GM18502 (cell line): Measurements from ENCODE around the gene GGTLC1.

Experiments
- ATAC-seq: cut with Tn5 transposase; IDR thresholded peaks from one replicate; pipeline ENCODE4 v1.9.1; 2021; ENCODE audit warnings: mild to moderate bottlenecking; ENCODE audit not compliant: unreplicated experiment, poor library complexity

The GGTLC1 gene

DNA sequence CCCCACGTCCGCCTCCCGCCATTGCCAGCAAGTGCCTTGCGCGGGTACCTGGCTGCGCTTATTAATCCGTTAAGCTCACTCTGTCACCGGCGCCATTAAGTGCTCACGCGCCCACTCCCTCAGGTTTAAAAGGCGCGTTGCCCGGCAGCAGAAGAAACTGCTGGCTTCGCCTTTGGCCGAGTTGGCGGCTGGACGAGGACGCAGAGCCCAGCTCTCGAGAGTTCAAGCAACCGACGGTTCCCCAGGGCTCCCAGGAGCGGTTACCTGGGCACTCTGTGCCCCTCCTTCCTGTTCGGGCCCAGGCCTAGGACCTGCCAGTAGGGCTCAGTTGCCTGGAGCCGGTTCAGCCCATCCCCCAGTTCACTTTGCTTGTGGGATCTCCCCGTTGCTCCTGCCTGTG, at the start of gene GGTLC1:
TSS of gene GGTLC1 (minus strand) at position 219 of the 400 bp plus-strand sequence. CDS start 2,168 bp downstream, outside the sequence.
- no peak for ATAC-seq

GRCh38 chr20:24034820-24035219, 46.2 kb upstream of the GGTLC1 start:
- ATAC-seq, result no peak

DNA sequence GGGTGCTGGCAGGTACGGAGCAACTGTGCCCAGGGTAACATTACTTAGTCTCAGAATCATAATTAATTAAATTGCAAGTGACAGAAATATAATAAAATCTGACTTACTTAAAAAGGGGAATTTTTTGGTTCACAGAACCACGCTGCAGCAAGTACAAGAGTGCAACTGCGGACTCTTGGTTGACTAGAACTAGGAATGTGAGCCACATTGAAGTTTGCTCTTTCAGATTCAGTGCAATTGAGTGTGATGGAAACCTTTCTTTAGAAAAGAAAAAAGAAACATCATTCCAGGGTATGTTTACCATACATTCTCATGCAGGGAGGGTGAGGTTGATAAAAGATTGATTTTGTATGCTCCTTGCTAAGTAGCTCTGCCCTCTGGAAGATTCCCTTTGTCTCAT, 45.0 kb upstream of the GGTLC1 start:
- no peak for ATAC-seq

- ATAC-seq, result no peak
Observed at GRCh38 chr20:24033151-24033550, 44.6 kb upstream of the GGTLC1 start.

- ATAC-seq, result no peak
Observed at GRCh38 chr20:24032400-24032898, 43.9 kb upstream of the GGTLC1 start.

DNA sequence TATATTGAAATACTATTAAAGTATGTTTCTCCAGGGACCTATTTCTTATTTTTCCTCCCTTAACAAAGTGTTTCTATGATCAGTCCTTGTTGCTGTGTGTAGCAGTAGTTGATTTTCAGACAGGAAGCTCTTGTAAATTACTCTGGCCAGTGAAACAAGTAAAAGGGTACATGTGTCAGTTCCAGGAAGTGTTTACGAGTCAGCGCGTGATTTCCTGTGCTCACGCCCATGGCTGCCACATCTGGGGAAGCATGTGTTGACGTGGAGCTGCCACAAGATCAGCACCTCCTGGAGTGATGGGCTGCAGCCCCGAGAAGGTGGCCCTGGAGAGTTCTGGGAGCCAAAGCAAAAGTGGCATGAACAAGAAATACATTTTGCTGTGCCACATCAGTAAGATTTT, 38.6 kb upstream of the GGTLC1 start:
- ATAC-seq, result peak; percentile 85

DNA sequence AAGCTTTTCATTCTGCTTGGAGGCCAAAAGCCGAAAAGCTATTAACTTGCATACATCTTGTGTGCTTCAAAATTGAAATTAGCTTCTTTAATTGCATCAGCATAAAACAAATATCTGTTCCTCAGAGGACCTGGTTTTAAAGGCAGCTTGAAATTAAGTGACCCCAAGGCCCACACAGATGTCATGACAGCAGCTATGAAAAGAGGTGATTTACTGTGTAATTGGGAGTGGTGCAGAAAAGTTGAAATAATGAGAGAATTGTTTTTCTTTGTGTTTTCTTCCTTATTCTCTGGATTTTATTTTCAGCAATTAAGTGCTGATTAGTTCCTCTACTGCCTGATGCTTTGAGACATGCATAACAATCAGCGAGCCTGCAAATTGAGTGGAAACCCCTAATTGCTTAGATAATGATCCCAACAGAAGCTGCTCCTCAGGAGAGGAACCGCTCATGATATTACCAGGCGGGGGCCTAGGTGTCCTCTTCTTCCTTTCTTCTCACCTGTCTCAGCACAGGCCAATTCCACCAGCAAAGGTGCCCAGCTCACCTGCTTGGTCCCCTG, 34.1 kb upstream of the GGTLC1 start:
- ATAC-seq, result no peak

DNA sequence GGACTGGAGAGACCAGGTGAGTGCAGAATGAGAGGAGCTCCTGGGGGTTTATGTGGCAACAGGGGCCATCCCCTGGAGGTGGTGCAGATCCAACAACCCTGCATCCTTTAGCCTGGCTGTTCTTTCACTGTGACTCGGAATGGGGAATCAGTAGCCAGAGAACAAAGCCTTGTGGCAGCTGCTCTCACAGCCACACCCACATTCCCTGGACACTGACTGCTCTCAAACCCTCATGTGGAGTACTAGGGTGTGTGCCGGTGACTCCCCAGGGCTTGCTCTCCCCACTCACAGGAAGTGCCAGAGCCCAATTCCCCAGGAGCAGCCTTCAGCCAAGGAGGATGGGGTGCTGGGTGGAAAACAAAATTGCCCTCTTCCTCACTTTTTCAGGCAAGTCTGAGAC, 30.2 kb upstream of the GGTLC1 start:
- ATAC-seq, result no peak

- ATAC-seq, result no peak
Observed at GRCh38 chr20:24017458-24017755, 28.8 kb upstream of the GGTLC1 start.

GRCh38 chr20:24016607-24017457, 28.3 kb upstream of the GGTLC1 start:
- ATAC-seq, result no peak

DNA sequence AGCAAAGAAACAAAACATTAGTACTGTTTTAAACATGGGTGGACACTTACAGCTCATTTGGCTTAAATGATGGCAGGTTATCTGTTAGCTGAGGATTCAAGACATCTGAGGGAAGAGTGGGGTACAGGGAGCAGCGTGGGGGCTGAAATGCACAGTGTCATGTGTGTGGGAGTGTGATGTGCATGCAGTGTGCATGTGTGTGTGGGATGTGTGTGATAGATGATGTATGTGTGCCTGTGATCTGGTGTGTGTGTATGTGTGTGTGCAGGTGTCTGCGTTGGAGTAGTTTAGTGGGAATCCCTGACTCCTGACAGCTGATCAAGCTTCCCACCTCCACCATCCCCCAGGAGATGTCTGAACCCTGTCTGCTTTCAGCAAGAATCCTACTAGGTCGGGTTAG, 25.4 kb upstream of the GGTLC1 start:
- no peak for ATAC-seq

DNA sequence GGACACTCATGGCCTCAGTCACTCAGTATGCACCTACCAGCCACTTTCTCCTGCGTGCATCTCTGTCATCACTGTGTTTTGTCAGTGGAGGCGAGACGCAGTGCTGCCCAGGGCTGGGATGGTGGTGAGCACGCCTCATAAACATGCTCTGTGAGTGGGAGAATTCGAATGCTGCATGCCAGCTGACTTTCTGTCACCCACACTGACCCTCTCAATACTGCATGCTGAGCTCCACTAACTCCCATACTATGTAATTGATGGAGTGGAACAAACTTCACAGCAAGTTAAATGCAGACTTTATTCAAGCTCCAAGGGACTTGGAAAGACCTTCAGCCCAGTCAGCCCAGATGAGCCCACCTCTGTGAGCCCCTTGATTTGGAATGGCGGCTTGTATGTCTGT, 22.7 kb upstream of the GGTLC1 start:
- no peak for ATAC-seq

- no peak for ATAC-seq
Observed at GRCh38 chr20:24007758-24008157, 19.2 kb upstream of the GGTLC1 start.

GRCh38 chr20:24007073-24007595, 18.6 kb upstream of the GGTLC1 start:
- no peak for ATAC-seq

DNA sequence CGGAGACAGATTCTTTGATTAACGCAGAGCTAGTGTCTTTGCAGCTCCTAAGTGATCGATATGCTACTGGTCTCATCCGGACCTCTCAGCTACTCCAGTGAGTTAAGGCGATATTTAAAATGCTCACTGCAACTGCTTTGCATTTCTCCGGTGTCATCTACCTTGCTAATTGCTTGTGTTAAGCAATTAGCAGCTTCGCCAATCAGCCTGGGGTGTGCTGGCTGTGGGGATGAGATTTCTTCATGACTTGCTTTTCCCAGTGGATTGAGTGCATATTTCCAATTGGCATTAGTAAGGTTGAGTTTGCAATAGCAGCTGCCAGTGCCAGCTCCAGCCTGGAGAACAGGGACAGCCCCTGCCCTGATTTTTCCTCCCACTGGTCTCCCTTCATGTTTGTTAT, 18.0 kb upstream of the GGTLC1 start:
- ATAC-seq, result no peak

DNA sequence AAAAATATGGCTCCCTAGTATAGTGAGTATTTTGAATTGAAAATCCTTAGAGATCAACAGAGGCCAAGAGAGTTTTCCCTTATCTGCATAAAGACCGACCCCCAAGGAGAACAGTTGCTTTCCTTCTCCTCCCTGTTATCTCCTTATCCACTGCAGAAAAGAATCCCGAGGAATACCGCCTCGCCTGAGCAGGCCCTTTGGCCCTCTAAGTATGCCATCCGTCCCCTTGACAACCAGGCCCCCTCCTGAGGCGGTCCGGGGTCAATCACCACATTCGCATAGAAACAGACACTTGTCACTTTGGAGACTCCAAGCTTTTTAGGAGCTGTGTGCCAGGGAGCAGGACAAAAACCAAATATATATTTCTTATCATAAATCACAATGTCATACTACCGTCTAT, 15.9 kb upstream of the GGTLC1 start:
- no peak for ATAC-seq

- no peak for ATAC-seq
Observed at GRCh38 chr20:24002896-24003295, 14.3 kb upstream of the GGTLC1 start.

GRCh38 chr20:24001712-24002405, 13.3 kb upstream of the GGTLC1 start:
- ATAC-seq, result no peak

DNA sequence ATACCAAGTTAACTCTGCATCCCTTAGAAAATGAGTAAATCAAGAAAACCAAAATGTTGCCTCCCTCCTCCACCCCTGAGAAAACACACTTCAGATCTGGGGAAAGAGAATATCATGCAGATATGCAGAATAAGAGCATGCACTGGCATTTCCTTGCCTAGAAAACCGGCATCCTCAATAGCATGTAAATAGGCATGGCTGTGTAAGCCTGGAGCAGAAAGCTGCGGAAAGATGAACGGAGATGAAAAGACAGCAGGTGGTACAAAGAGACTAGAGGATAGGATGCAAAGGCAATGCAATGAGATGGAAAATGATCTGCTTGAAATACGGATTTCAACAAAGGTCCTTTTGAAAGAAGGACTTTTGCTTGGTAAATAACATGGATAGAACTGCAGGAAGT, 10.3 kb upstream of the GGTLC1 start:
- ATAC-seq, result no peak

DNA sequence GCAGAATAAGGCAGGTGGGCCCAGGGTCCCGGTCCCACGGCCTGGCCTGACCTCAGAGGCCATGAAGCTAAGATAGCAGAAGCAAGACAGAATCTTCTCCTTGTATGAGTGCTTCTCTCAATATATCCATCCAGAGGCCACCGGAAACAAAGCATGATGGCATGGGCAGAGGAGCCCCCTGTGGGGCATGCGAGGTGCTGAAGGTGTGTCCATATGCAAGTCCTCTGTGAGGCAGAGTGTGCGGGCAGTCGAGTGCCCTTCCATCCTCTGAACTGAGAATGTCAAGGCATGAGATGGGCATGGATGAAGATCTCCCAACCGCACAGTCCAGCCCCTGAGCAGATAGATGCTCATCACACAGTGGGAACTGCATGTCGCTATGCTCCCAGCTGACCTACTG, 9.8 kb upstream of the GGTLC1 start:
- no peak for ATAC-seq
